ENCODE measurements around the gene MAP3K7. TPM values are rescaled to one million over a fixed set of nuclear protein-coding genes. Genes with fewer than 3 reads are reported as not detected.

Gene MAP3K7
- total RNA-seq: 13.5 and 18.2 TPM in 2 replicates

GRCh38 chr6:90586836-90587638 is at the start of gene MAP3K7:
TSS of gene MAP3K7 (minus strand) at chr6:90587072. CDS start at chr6:90586883, 189 bp downstream.

All from mammary microvascular endothelial cell (primary cell).